Testis (tissue), 2 donors: ENCODE results near the gene LMO4.

Experiments
- CTCF ChIP-seq, 3 experiments: fragments of 450-650 bp in 2 of 3; fragments of 200-600 bp in 1 of 3; sonication (generic) in 1 of 3; IDR thresholded peaks; one replicate each; pipeline ENCODE4 v1.5.1; 2016 to 2019; ENCODE audit warnings: antibody characterized with exemption in 3 of 3, mild to moderate bottlenecking in 2 of 3, moderate library complexity in 1 of 3
- POLR2A ChIP-seq: fragments of 450-650 bp; IDR thresholded peaks from one replicate; pipeline ENCODE4 v1.6.1; 2017; ENCODE audit warnings: antibody characterized with exemption, mild to moderate bottlenecking, moderate library complexity

GRCh38 chr1:87393445-87394085, 64.9 kb downstream of the LMO4 start:
- no peak for TF ChIP-seq CTCF (IDR thresholded peaks at IDR 0.05)
- no peak for TF ChIP-seq POLR2A
